Activated CD8-positive, alpha-beta memory T cell treated with anti-CD3 and anti-CD28 coated beads, Interleukin-2, amount 50 U/mL, for 1 hour (primary cell): ENCODE data around the gene TTC34.
A peak's percentile ranks its signal among the peaks of the same experiment; 100 is the strongest.

Experiments
- DNase-seq: peaks from one replicate; pipeline ENCODE4 v3.0.0-alpha.2; 2020; ENCODE audit errors: extremely low read depth

TTC34 gene, protein sequence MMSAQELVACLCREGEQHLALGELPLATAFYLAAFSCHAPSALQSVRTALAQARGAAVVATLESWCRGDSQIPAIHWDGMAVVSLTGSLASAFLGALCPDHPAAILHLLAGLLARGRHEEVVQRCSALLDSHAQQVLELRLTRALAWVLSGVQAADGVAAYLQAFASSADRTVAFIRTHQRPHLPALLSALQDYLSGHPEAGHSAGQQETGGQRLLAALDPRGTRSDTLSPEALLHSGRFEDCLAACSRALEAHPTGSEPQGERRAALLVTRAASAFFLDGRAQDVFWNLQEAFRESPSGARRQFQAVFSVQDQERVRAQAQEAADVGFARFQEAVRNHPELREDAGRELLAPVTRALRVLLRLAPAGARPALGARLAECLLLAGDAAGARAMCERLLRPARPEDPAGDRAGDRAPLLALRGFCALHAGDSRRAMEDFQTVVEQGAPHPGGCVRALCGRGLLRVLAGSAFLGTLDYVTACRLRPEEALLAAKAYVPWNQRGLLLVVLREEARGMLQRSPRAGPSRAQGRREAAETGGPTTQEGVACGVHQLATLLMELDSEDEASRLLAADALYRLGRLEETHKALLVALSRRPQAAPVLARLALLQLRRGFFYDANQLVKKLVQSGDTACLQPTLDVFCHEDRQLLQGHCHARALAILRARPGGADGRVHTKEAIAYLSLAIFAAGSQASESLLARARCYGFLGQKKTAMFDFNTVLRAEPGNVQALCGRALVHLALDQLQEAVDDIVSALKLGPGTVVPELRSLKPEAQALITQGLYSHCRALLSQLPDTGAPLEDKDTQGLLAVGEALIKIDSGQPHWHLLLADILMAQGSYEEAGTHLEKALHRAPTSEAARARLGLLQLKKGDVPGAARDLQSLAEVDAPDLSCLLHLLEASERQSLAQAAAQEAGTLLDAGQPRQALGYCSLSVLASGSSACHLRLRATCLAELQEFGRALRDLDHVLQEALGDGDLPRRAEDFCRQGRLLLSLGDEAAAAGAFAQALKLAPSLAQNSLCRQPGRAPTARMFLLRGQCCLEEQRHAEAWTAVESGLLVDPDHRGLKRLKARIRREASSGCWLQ

DNA sequence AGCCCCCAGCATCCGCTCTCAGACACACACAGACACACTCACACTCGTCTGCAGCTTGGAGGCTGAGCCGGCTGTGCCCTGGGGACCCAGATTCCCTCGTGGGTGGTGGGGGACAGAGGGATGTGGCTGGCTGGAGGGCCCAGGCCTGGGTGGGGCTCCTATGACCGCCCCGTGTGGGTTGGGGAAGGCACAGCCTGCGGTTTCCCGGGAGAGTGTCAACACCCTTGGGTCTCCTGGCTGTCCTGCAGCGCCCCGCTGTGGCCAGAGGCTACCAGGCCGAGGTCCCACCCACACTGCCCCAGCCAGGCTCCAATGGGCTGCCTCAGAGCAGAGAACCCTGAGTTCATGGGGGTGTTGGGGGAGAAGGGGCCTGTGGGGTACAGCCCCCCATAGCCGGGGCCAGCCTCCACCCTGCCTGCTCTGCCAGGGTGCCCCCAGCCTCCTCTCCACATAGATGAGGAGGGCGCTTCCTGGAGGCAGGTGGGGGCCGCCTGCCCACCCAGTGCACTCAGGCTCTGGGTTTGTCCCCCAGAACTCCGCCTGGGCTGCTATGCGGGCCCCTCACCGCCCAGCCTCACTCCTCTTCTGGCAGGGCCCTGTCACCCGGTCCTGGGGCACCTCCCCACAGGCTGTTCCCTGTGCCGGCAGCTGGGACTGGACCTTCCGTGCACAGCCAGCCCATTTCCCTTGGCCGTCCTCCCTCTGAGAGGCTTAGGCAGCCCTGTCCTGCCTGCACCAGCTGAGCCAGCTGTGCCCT is at the start of gene TTC34:
TTC34 (minus strand) TSS at position 159 of the 757 bp plus-strand sequence. CDS start 866 bp downstream, outside the sequence.
- DNase-seq = no peak

DNA sequence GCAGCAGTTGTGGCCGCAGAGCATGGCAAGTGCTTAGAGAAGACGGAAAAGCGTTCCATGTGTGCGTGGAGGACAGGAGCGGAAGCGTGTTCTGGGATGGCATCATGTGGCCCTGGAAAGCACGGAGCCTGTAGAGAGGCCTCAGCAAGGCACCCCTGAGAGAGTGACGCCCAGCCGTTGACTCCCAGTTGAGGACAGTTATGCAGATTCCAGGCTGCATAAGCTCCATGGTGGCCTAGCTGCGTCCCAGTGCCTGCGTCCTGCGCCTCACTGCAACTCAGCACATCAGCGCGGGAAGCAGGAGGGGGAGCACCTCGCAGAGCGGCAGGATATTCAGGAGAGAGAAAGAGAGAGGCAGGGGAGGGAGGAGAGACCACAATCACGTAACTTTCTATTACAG is 49.0 kb upstream of the TTC34 start:
- DNase-seq = no peak

DNA sequence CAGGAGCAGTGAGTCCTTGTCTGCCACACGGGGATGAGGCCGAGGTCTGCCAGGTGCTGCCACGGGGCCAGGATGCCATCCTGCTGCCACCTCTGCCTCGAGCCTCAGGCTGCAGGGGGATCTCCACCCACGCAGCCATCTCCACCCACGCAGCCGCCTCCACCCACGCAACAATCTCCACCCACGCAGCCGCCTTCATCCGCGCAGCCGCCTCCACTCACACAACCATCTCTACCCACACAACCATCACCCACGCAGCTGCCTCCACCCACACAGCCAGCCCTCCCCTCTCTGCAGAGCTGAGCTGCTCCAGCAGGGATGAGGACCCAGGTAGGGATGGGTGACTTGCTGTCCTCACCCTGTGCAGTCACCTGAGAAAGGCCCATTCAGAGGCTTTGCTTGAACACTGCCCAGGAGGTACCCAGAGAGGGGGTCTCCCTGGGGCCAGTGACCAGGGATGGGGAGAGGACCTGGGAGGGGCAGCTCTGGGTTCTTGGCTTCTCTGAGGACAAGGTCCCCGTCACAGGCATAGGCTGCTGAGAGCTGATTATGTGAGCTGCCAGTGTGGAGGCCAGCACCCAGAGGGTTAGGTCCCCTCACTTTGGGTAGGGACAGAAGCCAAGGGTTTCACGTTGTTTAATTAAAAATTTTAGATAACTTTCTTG is 46.6 kb upstream of the TTC34 start:
- DNase-seq = no peak

DNA sequence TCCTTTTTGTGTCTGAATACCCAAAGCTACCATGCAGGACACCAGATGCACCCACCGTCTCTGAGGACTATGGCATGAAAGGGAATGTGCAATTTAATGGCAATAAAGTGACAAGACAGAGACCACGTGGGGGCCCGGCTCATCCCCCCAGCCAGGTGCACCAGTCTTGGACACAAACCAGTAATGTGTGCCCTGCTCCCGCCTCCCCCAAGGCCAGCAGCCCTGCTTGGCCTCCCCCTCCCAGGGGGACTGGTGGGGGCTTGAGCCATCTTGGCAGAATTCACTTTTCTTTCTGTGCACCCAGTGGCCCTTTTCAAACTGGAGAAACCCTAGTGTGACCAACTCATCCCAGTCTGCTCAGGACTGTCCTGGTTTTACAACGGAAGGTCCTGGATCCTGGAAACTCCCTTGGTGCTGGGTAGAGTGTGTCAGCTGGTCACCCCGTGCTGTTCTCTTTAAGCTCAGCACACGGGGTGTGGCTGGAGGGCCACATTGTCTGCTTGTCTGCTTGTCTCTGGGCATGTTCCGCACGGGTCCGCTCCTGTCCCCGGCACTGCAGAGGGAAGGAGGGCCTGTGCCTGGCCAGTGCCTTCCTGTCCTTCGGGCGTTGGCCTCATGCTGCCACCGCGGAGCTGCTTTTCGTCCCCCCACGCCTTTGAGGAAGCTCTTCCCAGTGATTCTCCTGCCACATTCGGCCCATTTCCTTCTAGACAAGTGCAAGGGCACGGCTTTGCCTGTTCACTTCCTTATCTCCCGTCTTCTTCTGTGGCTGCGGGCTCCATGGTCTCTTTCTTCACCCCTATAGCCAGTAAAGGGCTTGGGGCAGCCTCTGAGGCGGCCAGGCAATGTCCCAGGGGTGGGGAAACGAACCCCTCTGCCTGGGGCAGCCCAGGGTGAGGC is 45.8 kb upstream of the TTC34 start:
- DNase-seq = no peak

DNA sequence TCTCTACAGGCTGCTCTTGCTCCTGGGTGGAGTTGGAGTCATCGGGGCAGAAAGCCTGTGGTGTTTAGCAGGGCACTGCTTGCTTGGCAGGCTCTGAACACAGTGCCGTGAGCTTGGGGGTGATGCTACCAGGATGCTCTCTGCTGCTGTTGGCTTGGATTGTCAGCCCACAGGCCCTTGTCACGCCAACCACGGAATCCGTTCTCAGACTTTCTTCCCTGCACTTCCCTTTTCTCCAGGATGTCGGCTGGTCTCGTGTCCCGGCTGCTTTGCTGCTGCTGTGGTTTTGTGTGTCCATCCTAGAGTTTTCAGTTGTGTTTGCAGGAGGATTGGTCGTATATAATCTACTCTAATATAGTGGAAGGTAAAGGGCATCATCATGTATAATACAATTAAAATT is 44.4 kb upstream of the TTC34 start:
- DNase-seq = no peak

DNA sequence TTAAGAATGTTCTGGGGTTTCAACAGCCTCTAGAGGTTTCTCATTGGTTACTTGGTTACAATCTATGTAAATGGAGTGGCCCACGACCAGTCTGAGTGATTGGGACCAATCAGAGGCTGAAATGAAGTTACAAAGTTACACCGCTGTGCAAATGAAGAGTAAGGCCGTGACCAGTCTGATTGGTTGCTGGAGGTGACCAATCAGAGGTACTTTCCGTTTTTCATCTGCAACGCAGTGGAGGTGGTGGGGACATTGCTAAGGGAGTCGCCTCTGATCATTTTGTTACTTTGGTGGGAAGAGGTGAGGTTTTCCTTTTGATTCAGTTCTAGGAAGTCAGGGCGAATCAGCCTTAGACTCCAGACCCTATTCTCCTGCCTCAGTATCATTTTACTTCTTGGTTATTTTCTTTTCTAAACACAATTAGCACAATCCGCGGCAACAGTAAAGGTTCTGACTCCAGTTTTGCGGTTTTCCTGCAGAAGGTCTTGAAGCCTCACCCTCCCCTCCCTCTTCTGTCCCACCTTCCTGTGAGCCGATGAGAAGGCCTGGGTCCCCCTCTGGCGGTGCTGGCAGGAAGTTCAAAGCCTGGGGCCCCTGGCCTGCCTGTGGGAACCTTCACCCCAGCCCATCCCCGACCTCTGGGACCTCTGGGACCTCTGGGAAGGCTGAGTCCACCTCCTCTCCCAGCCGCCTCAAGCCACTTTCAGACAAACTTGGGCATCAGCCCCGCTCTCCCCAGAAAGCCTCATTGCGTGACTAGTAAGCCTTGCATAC is 38.7 kb upstream of the TTC34 start:
- peak; percentile 35 for DNase-seq

DNA sequence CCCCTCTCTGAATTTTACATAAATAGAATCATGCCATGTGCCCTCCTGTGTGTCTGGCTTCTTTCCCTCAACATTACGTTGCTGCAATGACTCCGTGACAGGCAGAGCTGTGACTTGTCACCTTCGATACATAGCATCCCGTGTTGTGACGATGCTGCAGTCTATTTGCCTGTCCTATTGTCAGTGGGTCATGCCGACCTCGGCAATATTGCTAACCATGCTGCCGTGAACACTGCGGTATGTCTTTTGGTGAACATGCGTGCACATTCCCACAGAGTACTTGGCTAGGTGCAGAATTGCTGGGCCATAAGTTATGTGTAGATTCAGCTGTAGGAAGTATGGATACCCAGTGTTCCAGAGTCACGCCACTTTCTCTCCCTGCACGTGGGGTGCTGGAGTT is 36.3 kb upstream of the TTC34 start:
- DNase-seq = no peak

DNA sequence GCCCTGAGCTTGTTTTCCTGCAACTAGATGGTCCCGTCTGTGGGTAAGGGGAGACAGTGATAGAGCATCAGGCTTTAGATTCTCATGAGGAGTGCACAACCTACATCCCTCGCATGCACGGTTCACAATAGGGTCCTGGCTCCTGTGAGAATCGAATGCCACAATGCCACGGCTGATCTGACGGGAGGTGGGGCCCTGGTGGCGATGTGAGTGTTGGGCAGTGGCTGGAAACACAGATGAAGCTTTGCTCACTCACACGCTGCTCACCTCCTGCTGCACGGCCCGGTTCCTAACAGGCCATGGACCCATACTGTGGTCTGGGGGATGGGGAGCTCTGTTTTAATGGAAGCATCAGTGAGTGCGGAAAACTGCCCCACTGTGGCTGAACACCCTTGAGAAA is 35.8 kb upstream of the TTC34 start:
- no peak for DNase-seq

DNA sequence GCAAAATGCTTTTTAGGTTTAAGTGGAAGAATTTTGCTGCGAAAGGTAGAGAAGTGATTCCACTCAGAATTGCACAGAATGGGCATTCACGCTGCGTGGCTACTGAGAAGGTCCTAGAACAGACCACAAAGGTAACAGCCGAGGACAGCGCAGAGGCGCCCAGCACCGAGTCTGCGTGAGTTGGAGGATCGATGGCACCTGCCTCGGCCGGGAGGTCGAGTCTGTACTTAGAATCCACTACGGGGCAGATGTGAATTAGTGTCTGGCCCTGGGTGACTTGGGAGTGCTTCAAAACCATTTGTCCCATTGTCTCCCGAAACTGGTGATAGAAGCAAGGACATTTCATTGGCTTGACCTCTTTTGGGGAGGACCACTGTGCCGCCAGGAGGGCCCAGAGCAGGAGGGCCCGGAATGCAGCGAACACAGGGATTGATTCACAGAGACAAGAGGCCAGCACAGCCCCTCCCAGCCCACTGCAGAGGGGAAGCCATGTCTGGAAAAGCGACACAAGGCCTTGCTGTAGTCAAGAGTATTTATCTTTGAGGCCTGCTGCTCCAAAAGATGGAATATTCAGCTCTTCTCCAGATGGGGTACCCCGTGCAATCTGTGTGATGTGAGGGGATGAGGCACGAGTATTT is 35.0 kb upstream of the TTC34 start:
- no peak for DNase-seq

DNA sequence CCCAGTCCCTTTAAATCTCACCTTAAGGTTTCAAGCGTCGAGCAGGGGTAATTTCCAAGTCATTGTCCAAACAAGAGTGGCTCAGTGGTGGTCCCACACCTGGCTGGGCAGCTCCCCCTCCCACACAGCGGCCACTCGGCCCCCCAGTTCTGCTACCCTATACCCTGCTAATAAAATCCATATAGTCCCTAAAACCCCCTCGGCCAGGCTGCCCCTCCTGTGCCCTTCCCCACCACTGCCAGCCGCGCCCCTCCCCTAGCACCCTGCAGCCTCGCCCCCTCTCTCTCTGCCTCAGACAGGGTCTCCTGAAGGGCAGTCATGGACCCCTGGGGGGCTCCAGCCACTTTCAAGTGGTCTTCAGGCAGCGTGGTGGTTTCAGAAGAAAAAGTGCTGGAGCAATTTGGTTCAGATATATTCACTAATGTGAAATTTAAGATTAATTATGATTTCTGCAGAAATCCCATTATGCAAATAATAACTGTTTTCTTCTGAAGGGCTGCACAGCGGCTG is 34.2 kb upstream of the TTC34 start:
- no peak for DNase-seq

DNA sequence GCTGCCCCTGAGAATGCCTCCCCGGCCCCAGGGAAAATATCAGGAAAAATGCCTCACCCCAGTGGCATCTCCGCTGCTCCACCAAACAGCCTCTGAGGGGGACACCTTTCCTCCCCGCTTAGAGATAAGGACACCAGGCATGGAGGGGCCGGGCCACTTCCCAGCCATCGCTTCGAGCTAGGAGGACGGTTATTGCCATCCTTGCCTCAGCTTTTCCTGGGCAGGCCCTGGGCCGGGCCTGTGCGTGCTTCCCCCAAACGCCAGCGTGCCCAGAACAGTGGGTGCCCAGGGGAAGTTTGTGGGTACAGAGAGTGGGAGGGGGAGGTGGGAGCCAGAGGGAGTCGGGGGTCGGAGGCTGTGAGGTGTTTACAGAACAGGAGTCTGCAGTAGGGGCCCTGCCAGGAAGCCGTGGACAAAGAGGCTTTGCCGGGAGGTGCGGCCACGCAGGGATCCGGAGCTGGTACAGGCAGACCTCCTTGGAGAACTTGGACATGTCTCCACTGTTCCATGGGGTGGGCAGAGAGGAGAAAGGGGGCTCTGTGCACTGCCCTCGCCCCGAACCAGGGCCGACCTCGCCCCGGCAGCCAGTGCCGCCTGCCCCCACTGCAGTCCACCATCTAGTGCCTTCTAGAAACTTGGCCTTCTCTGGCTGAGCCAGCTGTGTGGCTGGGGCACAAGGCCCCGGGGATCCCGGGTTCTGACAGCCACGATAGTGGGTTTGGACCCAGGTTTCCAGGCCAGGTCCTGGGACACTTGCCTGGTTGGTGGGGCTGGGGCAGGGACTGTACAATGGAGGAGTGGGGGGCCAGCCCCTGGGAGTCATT is 33.5 kb upstream of the TTC34 start:
- DNase-seq = no peak

DNA sequence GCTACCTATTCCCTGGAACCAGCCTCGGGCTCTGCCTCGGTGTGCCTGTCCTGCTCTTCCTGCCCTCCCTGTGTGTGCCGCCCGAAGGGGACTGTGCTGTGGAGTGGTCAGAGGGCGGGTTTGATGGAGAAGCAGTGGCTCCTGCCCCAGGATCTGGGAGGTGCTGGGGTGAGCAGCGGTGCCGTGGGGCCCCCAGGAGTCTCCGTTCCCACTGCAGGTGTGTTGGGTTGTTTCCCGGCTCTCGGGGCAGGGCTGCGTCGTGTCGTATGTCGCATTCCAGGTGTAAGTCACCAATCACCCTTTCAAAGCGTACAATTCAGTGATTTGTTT is 32.6 kb upstream of the TTC34 start:
- DNase-seq = no peak

DNA sequence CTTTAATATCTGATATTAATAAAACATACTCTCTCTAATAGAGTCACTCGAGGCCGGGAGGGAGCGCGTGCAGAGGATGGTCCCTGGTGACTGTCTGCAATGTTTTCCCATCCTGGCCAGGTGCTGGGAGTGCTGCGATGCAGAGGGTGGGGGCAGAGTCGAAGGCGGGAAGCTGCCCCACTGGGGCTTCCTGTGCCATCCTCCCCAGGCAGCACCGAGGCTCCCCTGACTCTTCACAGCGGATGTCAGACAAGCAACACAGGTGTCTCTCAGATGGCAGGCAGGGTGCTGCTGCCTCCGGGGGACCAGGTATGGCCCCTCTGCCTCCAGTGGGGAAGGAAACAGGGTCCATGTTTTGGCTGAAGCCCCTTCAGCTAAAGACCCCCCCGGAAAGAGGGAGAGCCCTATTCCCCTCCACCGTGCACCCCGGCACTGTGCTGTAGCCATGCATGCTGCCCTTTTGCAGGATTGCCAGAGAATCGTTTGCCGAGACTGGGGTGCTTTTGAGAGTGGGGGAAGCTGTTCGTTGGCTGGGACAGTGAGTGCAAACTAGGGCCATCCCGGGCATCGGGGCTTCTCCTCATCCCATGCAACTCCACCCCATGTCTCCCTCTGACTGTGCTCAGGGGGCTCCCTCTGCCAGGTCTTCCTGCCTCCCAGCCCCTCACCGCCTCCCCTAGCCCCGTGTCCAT is 32.1 kb upstream of the TTC34 start:
- DNase-seq = no peak

DNA sequence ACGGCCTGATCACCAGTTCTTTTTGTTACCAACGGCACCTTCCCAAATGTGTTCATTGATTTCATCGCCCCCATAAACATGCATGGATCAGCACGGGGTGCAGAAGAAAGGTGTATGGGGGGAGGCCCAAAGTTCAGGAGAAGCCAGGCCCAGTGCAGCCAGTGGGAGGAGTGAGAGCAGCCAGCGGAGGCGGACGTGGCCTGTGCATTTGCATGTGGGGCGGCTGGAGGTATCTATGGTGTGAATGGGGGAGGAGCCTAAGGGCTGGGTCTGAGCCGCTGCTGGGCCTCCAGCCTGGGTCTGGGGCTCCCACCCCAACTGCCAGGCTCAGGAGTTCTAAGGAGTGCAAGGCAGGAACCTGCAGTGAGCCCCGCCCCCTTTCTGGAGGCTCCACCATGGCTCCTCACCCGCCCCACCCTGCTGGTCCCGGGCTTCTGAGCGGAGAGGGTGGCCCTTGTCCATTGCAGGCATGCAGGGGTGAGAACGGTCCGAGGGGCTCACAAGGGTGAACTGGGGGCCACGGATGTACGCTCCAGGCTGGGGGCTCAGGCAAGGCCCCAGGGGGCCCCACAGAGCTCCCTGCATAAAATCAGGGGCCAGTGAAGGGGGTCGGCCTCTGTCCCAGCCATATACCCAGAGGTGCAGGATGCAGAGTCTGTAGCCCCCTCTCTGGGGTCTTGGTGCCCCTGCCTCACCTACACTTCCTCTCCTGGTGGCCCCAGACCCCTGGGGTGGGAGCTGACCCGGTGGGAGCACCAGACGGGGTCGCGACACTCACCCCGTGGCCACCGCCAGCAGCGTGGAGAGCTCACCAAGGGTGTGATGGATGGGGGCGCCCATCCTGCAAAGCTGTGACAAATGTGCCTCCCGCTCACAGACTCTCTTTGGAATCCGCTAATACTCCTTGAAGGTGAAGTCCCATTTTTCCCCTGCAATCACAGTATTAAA is 31.3 kb upstream of the TTC34 start:
- no peak for DNase-seq

DNA sequence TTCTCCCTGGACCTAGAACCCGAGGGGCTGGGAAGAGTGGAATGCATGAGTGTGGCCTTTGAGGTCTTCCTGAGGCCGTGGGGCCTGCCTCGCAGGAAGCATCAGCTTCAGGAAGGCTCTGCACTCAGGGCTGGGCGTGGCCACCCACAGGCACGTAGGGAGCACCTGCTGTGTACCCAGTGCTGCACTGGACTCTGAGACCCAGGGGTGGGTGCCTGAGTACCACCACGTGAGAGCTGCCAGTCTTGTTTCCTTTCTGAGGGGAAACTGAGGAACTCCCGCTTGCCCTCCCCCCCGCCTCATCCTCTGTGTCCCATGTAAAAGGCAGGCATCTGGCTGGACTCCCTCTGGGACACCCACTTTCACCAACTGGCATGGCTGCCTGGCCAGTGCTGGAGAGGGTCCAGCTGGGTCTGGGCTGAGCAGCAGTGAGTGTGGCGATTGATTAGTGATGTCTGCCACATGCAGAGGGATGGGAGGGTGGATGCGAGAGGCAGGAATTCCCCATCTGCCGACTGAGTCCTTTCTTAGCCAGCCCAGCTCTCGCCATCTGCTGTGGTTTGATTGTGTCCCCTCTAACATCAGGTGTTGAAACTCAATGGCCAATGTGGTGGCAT is 30.2 kb upstream of the TTC34 start:
- DNase-seq = no peak
